HL-60 (cell line): ENCODE data around the gene BUB3.

ENCODE experiments used
- DNase-seq, 2 experiments: peaks; one replicate each; pipeline ENCODE4 v3.0.0-alpha.2; 2010 to 2020; ENCODE audit warnings: low read depth in 1 of 2, low spot score in 1 of 2
- H3K27ac ChIP-seq: fragments of 250-450 bp; sonication (Bioruptor Pico); replicated peaks from 2 replicates; pipeline ENCODE4 v1.5.1; 2020; ENCODE audit warnings: mild to moderate bottlenecking, moderate library complexity
- H3K27me3 ChIP-seq: fragments of 250-450 bp; sonication (Bioruptor Pico); 2 replicates; pipeline ENCODE4 v1.5.1; 2021; ENCODE audit warnings: mild to moderate bottlenecking, moderate library complexity; ENCODE audit not compliant: insufficient read depth, poor library complexity, severe bottlenecking
- H3K4me3 ChIP-seq: replicated peaks from 2 replicates; pipeline ENCODE4 v1.5.1; 2011; ENCODE audit warnings: mild to moderate bottlenecking, control low read depth, low read length; ENCODE audit not compliant: insufficient read depth
- CTCF ChIP-seq: IDR thresholded peaks from one replicate; pipeline ENCODE4 v1.5.1; 2011; ENCODE audit warnings: low read length, control low read depth, inconsistent platforms; ENCODE audit not compliant: insufficient read depth
- GABPA ChIP-seq: IDR thresholded peaks from 2 replicates; pipeline ENCODE4 v1.6.1; 2012; ENCODE audit warnings: low read depth
- POLR2AphosphoS5 ChIP-seq: IDR thresholded peaks from 2 replicates; pipeline ENCODE4 v1.6.1; 2012; ENCODE audit warnings: low read depth
- REST ChIP-seq: IDR thresholded peaks from 2 replicates; pipeline ENCODE4 v1.6.1; 2012; ENCODE audit warnings: low read depth; ENCODE audit not compliant: insufficient replicate concordance
- SPI1 ChIP-seq: IDR thresholded peaks from 2 replicates; pipeline ENCODE4 v1.6.1; 2012; ENCODE audit warnings: low read depth, mild to moderate bottlenecking, borderline replicate concordance

The BUB3 gene

GRCh38 chr10:123146894-123147634 lies 7.1 kb upstream of the BUB3 start:
- no peak overlapping the region for H3K27ac ChIP-seq
- H3K27me3 ChIP-seq, result peaks cover 88% of the 10 kb centered on the region
- H3K4me3 ChIP-seq, result no peak overlapping the region
- TF ChIP-seq REST (no peak), GABPA (no peak), POLR2AphosphoS5 (no peak), SPI1 (no peak), CTCF (no peak)
- DNase-seq, result no peak

GRCh38 chr10:123147635-123148413 lies 6.4 kb upstream of the BUB3 start, which contains the start of gene HMX2:
TSS of gene HMX2 (plus strand) at chr10:123148136. CDS start at chr10:123148379, 243 bp downstream.
- no peak for DNase-seq
- no peak within 1 kb of the TSS for H3K27ac ChIP-seq
- H3K27me3 ChIP-seq, result peaks cover 81% of the 10 kb centered on the region
- peak within 1 kb of the TSS; percentile 23 for H3K4me3 ChIP-seq
- TF ChIP-seq POLR2AphosphoS5 (no peak), SPI1 (no peak), CTCF (no peak), GABPA (no peak), REST (no peak)

- Histone ChIP-seq H3K27me3 (peaks cover 73% of the 10 kb centered on the region), H3K27ac (no peak overlapping the region), H3K4me3 (peak overlapping the region; percentile 23; the same call in 1 of the 2 replicates)
- DNase-seq, result no peak
- TF ChIP-seq POLR2AphosphoS5, result no peak
- no peak for TF ChIP-seq GABPA
- no peak for TF ChIP-seq CTCF
These were observed 5.6 kb upstream of the BUB3 start for GRCh38 chr10:123148414-123149161.
